Peyer's patch (tissue), 4 donors: ENCODE measurements around the gene BEGAIN. TPM values are rescaled to one million over a fixed set of nuclear protein-coding genes. Genes with fewer than 3 reads are reported as not detected.

ENCODE experiments used
- DNase-seq, 3 donors: peaks; one replicate each; pipeline ENCODE4 v3.0.0-alpha.2; 2017 to 2019
- H3K27ac ChIP-seq, 4 donors: fragments of 200-600 bp; sonication (generic); one replicate each; pipeline ENCODE4 v1.5.1; 2016 to 2019
- H3K27me3 ChIP-seq, 2 donors: fragments of 200-600 bp; sonication (generic); one replicate each; pipeline ENCODE4 v1.5.1; 2019
- H3K36me3 ChIP-seq, 3 donors: fragments of 200-600 bp; sonication (generic); one replicate each; pipeline ENCODE4 v1.5.1; 2016 to 2019
- H3K4me1 ChIP-seq, 4 donors: fragments of 200-600 bp; sonication (generic); one replicate each; pipeline ENCODE4 v1.5.1; 2016 to 2019
- H3K4me3 ChIP-seq, 4 donors: fragments of 200-600 bp; sonication (generic); 1 replicate in 3 of 4; 2 replicates in 1 of 4; pipeline ENCODE4 v1.5.1; 2016 to 2019; ENCODE audit warnings: mild to moderate bottlenecking in 1 of 4
- H3K9me3 ChIP-seq, 4 donors: fragments of 200-600 bp; sonication (generic); one replicate each; pipeline ENCODE4 v1.5.1; 2016 to 2019; ENCODE audit warnings: mild to moderate bottlenecking in 1 of 4
- POLR2A ChIP-seq, 2 donors: fragments of 450-650 bp; IDR thresholded peaks; one replicate each; pipeline ENCODE4 v1.5.1; 2017; ENCODE audit warnings: antibody characterized with exemption in 2 of 2, mild to moderate bottlenecking in 2 of 2, moderate library complexity in 2 of 2
- total RNA-seq, 4 donors: library from RNA; depleted of rRNA; stranded (reverse); fragments of >200 nt; gene quantifications; one replicate each; pipeline ENCODE4 v1.1.0, GENCODE V29; 2016
- TF ChIP-seq, protein P1 (sequence below), 6 experiments: fragments of 450-650 bp in 4 of 6; fragments of 200-600 bp in 2 of 6; sonication (generic) in 1 of 6; IDR thresholded peaks; one replicate each; pipeline ENCODE4 v1.5.1; 2017 to 2019; ENCODE audit warnings: antibody characterized with exemption in 6 of 6, mild to moderate bottlenecking in 3 of 6, moderate library complexity in 1 of 6

BEGAIN gene
- total RNA-seq, 4 donors from 2014 or later: 1.6 to 31.8 (median 6.6) TPM; not detected in 1

DNA sequence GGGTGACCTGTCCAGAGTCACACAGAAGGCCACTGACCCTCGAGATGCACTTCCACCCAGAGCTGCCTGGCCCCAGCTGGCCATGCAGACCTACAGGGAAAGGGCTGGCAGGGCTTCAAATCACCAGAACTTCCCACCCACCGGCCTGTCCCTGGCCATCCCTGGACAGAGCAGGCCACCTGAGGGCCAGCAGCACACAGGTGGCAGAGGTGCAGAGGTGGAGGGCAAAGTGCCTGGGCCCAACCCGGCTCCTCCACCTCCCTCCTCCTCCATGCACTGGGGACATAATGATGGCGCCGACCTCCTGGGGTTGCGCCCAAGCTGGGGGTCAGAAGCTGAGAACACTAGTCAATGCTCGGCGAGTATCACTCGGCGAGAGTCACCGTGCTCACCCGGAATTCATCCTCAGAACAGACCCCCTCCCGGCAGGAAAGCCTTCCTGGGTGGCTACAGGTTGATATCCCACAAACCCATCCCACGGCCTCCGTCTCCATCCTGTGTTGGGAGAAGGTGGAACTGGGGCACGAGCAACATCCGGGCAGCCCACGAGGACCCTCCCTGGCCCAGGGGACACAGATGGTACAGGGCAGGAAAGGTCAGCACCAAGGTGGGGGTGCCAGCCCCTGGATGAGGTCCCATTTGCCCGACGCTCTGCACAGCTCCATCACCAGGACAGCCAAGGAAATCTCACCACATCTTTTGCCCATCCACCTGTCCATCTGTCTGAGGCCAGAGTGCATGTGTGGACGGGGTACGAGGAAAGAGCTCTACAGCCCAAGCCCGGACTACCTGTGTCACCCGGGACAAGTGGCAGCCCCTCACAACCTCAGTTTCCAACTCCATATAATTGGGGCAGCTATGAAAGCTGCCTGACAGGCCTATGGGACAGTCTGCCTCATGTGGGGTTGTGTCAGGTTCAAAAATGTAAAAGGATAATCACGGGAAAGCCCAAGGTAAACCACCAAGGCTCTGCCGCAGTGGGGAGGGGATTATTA lies 10.8 kb downstream of the BEGAIN start:
- H3K27me3 ChIP-seq: no peaks in the 10 kb centered on the region
- TF ChIP-seq, protein P1, sequence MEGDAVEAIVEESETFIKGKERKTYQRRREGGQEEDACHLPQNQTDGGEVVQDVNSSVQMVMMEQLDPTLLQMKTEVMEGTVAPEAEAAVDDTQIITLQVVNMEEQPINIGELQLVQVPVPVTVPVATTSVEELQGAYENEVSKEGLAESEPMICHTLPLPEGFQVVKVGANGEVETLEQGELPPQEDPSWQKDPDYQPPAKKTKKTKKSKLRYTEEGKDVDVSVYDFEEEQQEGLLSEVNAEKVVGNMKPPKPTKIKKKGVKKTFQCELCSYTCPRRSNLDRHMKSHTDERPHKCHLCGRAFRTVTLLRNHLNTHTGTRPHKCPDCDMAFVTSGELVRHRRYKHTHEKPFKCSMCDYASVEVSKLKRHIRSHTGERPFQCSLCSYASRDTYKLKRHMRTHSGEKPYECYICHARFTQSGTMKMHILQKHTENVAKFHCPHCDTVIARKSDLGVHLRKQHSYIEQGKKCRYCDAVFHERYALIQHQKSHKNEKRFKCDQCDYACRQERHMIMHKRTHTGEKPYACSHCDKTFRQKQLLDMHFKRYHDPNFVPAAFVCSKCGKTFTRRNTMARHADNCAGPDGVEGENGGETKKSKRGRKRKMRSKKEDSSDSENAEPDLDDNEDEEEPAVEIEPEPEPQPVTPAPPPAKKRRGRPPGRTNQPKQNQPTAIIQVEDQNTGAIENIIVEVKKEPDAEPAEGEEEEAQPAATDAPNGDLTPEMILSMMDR (IDR thresholded peaks at IDR 0.05): no peak
- TF ChIP-seq POLR2A (IDR thresholded peaks at IDR 0.05): no peak
- H3K36me3 ChIP-seq: no peaks in the 10 kb centered on the region
- no peaks in the 10 kb centered on the region for H3K4me1 ChIP-seq
- peaks cover 0 to 11% (median 0%) of the 10 kb centered on the region in 4 donors for H3K9me3 ChIP-seq
- peak in 1 of 3 donors; percentile 19 for DNase-seq
- no peak overlapping the region for H3K4me3 ChIP-seq
- H3K27ac ChIP-seq: no peak overlapping the region

DNA sequence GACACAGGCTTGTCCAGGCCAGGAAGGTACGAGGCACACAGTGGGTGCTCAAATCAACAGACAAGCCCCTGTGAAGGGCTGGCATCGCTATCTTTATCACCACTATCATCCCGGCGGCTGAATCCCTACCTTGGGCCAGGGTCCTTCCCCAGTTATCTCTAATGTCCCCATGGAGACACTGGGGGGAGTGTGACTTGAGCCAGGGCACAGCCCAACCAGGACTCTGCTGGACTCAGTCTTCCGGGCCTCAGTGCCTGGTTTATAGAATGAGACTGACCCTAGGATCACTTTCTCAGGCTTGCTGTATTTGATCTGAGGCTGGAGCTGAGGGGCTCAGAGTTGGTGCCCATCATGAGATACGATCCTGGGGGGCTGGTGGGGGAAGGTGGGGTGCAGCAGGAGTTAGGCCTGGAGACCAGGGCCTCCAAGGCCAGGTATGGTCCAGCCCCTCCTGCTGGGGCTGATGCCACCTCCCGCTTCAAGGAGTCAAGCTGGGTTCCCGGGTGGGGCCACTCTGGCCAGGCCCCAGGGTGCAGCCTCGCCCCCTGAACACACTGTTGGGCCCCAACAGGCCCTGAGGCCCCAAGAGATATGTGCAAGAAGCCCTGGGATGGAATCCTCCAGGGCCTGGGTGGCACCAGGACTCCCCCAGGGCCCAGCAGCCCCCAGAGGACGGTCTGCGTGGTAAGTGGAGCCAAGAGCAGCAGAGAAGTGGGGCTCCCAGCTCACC lies 11.8 kb downstream of the BEGAIN start:
- Histone ChIP-seq H3K27ac (no peak overlapping the region), H3K9me3 (peaks cover 0 to 11% (median 0%) of the 10 kb centered on the region in 4 donors), H3K4me3 (no peak overlapping the region), H3K27me3 (no peaks in the 10 kb centered on the region), H3K36me3 (no peaks in the 10 kb centered on the region), H3K4me1 (no peaks in the 10 kb centered on the region)
- DNase-seq: no peak
- TF ChIP-seq POLR2A (IDR thresholded peaks at IDR 0.05): no peak
- TF ChIP-seq, protein P1 (IDR thresholded peaks at IDR 0.05): no peak

DNA sequence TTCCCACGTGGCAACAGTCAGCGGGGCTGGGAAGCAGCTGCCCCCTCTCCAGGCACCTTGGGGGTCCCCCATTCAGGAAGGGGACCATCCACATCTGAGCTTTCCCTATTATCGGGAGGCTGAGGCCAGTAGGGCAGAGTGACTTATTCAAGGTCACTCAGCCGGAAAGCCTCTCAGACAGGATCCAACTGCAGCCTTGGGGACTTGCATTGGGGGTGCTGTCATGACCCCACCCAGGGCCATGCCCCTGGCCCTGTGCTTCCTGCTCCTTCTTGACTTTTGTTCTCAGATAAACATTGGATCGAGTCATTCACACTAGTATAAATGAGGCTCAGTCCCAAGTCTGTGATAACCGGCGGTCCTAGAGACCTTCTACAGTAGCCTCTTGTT lies 12.6 kb downstream of the BEGAIN start:
- Histone ChIP-seq H3K27ac (no peak overlapping the region), H3K4me3 (no peak overlapping the region), H3K36me3 (no peaks in the 10 kb centered on the region), H3K4me1 (no peaks in the 10 kb centered on the region), H3K27me3 (peaks cover 0 to 2% of the 10 kb centered on the region in 2 donors), H3K9me3 (peaks cover 0 to 11% (median 0%) of the 10 kb centered on the region in 4 donors)
- TF ChIP-seq, protein P1 (IDR thresholded peaks at IDR 0.05): no peak
- no peak for TF ChIP-seq POLR2A (IDR thresholded peaks at IDR 0.05)
- no peak for DNase-seq

DNA sequence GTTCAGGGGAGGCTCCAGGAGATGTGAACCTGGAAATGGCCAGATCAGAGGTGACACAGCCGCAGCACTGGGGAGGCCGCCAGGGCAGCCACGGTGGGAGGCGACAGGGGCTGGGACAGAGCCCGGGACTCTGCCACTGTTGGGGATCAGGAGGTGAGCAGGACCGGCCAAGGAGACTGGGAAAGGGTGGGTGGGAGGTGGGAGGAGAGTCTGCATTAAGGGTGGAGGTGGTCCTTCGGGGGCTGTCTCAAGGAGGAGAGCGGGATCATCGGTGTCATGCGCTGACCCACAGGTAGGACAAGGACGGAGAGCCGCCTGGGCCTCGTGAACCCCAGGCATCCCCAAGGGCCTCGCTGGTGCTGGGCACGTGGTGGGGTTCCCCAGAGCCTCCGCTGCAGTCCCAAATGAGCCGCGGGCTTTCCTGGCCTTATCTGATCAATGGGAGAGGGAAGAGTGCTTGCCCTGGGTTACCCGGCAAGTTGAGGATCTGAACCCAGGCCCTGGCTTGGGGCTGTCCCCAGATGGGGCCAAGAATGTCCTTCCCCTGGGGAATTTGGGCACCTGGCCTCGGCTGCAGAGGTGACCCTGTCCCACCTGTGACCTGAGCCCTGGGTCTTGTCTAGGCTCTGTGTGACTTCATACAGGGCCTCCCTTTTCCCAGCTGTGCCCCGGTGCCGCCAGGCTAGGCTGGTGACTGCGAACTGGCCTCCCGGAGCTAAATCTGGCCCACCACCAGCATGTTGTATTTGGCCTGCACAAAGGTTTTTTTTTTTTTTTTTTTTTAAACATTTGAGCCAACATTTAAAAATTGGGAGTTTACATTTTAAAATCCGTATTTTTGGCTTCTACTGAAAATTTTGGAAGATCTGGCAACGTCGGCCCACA lies 13.2 kb downstream of the BEGAIN start:
- DNase-seq: no peak
- H3K9me3 ChIP-seq: peaks cover 0 to 11% (median 0%) of the 10 kb centered on the region in 4 donors
- TF ChIP-seq, protein P1 (IDR thresholded peaks at IDR 0.05): no peak
- TF ChIP-seq POLR2A (IDR thresholded peaks at IDR 0.05): no peak
- no peaks in the 10 kb centered on the region for H3K36me3 ChIP-seq
- peaks cover 0 to 3% (median 0%) of the 10 kb centered on the region in 4 donors for H3K4me1 ChIP-seq
- peaks cover 0 to 9% of the 10 kb centered on the region in 2 donors for H3K27me3 ChIP-seq
- no peak overlapping the region for H3K27ac ChIP-seq
- H3K4me3 ChIP-seq: no peak overlapping the region
